Measurements from ENCODE around the gene ITSN1. TPM values are rescaled to one million over a fixed set of nuclear protein-coding genes. Genes with fewer than 3 reads are reported as not detected.

The ITSN1 gene
- total and polyA plus RNA-seq, 7 donors: 10.8 to 45.4 (median 35.7) TPM

- Histone ChIP-seq H3K4me1 (peaks cover 0 to 37% (median 19%) of the 10 kb centered on the region in 4 donors), H3K9me3 (no peaks in the 10 kb centered on the region), H3K36me3 (no peaks in the 10 kb centered on the region), H3K27ac (no peak overlapping the region), H3K27me3 (no peaks in the 10 kb centered on the region), H3K4me3 (no peak overlapping the region)
- no peak for DNase-seq
- 82 to 86% methylated on average over 7 of the region's 7 CpGs for WGBS, 2 donors
- no peak for TF ChIP-seq POLR2A (IDR thresholded peaks at IDR 0.05)
- no peak for TF ChIP-seq POLR2AphosphoS5 (IDR thresholded peaks at IDR 0.05)
- no peak for TF ChIP-seq EP300 (IDR thresholded peaks at IDR 0.05)
- no peak for TF ChIP-seq CTCF (IDR thresholded peaks at IDR 0.05)
- intact Hi-C loops (cut with DNase I): no loop called here
Measured at GRCh38 chr21:33650929-33651509, 8.7 kb downstream of the ITSN1 start.

- no peak for DNase-seq
- 91% methylated on average over 8 of the region's 8 CpGs for WGBS, 2 donors
- intact Hi-C loops (cut with DNase I): no loop called here
- H3K4me3 ChIP-seq: no peak overlapping the region
- H3K27ac ChIP-seq: no peak overlapping the region
- H3K27me3 ChIP-seq: no peaks in the 10 kb centered on the region
- H3K36me3 ChIP-seq: no peaks in the 10 kb centered on the region
- peaks cover 0 to 44% (median 24%) of the 10 kb centered on the region in 4 donors for H3K4me1 ChIP-seq
- H3K9me3 ChIP-seq: no peaks in the 10 kb centered on the region
- no peak for TF ChIP-seq POLR2A (IDR thresholded peaks at IDR 0.05)
- no peak for TF ChIP-seq POLR2AphosphoS5 (IDR thresholded peaks at IDR 0.05)
- no peak for TF ChIP-seq CTCF (IDR thresholded peaks at IDR 0.05)
- no peak for TF ChIP-seq EP300 (IDR thresholded peaks at IDR 0.05)
Measured at GRCh38 chr21:33651965-33652680, 9.8 kb downstream of the ITSN1 start.

GRCh38 chr21:33654412-33654811 is 12.1 kb downstream of the ITSN1 start:
- WGBS, 2 donors: 94 to 95% methylated on average over 4 of the region's 4 CpGs
- TF ChIP-seq POLR2AphosphoS5 (IDR thresholded peaks at IDR 0.05) (no peak), EP300 (IDR thresholded peaks at IDR 0.05) (no peak), CTCF (IDR thresholded peaks at IDR 0.05) (no peak), POLR2A (IDR thresholded peaks at IDR 0.05) (no peak)
- intact Hi-C loops (cut with DNase I): no loop called here
- H3K27ac ChIP-seq: no peak overlapping the region
- no peaks in the 10 kb centered on the region for H3K36me3 ChIP-seq
- no peak overlapping the region for H3K4me3 ChIP-seq
- H3K9me3 ChIP-seq: no peaks in the 10 kb centered on the region
- peaks cover 0 to 57% (median 25%) of the 10 kb centered on the region in 4 donors for H3K4me1 ChIP-seq
- DNase-seq: no peak
- no peaks in the 10 kb centered on the region for H3K27me3 ChIP-seq

GRCh38 chr21:33655588-33656221 is 13.4 kb downstream of the ITSN1 start:
- Histone ChIP-seq H3K27ac (peak overlapping the region in 2 of 4 donors; percentile 27 to 48), H3K4me3 (no peak overlapping the region), H3K27me3 (no peaks in the 10 kb centered on the region), H3K36me3 (no peaks in the 10 kb centered on the region), H3K4me1 (peaks cover 0 to 52% (median 31%) of the 10 kb centered on the region in 4 donors), H3K9me3 (no peaks in the 10 kb centered on the region)
- 56 to 74% methylated on average over 8 of the region's 8 CpGs for WGBS, 2 donors
- DNase-seq: no peak
- TF ChIP-seq POLR2AphosphoS5 (IDR thresholded peaks at IDR 0.05) (no peak), EP300 (IDR thresholded peaks at IDR 0.05) (no peak), CTCF (IDR thresholded peaks at IDR 0.05) (no peak), POLR2A (IDR thresholded peaks at IDR 0.05) (no peak)
- intact Hi-C loops (cut with DNase I): no loop called here
